ENCODE data around the gene DYTN. TPM values are rescaled to one million over a fixed set of nuclear protein-coding genes. Genes with fewer than 3 reads are reported as not detected.

DYTN gene
- total RNA-seq, 4 donors from 2014 or later, result not detected

GRCh38 chr2:206616151-206616550 lies 102.0 kb downstream of the DYTN start:
- DNase-seq, result no peak
- Histone ChIP-seq H3K27me3 (no peaks in the 10 kb centered on the region), H3K9me3 (no peaks in the 10 kb centered on the region), H3K27ac (no peak overlapping the region), H3K4me1 (peaks cover 0 to 6% (median 0%) of the 10 kb centered on the region in 3 donors), H3K4me3 (no peak overlapping the region), H3K36me3 (no peaks in the 10 kb centered on the region)
- TF ChIP-seq CTCF (IDR thresholded peaks at IDR 0.05) (no peak), POLR2A (IDR thresholded peaks at IDR 0.05) (no peak)
- intact Hi-C loops (cut with DNase I), result no loop called here
- 23 to 41% methylated on average over 2 of the region's 2 CpGs for whole genome bisulfite sequencing, 2 donors

GRCh38 chr2:206615417-206616089 lies 102.6 kb downstream of the DYTN start:
- H3K4me3 ChIP-seq, result no peak overlapping the region
- no peaks in the 10 kb centered on the region for H3K9me3 ChIP-seq
- WGBS, 2 donors, result 85 to 86% methylated on average over 7 of the region's 7 CpGs
- H3K36me3 ChIP-seq, result no peaks in the 10 kb centered on the region
- no peaks in the 10 kb centered on the region for H3K27me3 ChIP-seq
- no peak overlapping the region for H3K27ac ChIP-seq
- DNase-seq, result no peak
- H3K4me1 ChIP-seq, result peaks cover 0 to 6% (median 0%) of the 10 kb centered on the region in 3 donors
- intact Hi-C loops (cut with DNase I), result no loop called here
- TF ChIP-seq POLR2A (IDR thresholded peaks at IDR 0.05) (no peak), CTCF (IDR thresholded peaks at IDR 0.05) (no peak)

- H3K36me3 ChIP-seq, result no peaks in the 10 kb centered on the region
- H3K27ac ChIP-seq, result no peak overlapping the region
- no peak overlapping the region for H3K4me3 ChIP-seq
- DNase-seq, result no peak
- TF ChIP-seq CTCF (IDR thresholded peaks at IDR 0.05), result no peak
- no peak for TF ChIP-seq POLR2A (IDR thresholded peaks at IDR 0.05)
- H3K9me3 ChIP-seq, result no peaks in the 10 kb centered on the region
- intact Hi-C loops (cut with DNase I), result no loop called here
- 62 to 75% methylated on average over 4 to 6 of the region's 6 CpGs for WGBS, 2 donors
- H3K27me3 ChIP-seq, result no peaks in the 10 kb centered on the region
- peaks cover 0 to 6% (median 0%) of the 10 kb centered on the region in 3 donors for H3K4me1 ChIP-seq
Observed at GRCh38 chr2:206614811-206615210, 103.4 kb downstream of the DYTN start.

GRCh38 chr2:206611736-206612135 lies 106.5 kb downstream of the DYTN start:
- Histone ChIP-seq H3K36me3 (no peaks in the 10 kb centered on the region), H3K9me3 (no peaks in the 10 kb centered on the region), H3K27me3 (no peaks in the 10 kb centered on the region), H3K4me3 (no peak overlapping the region), H3K4me1 (peaks cover 0 to 6% (median 0%) of the 10 kb centered on the region in 3 donors), H3K27ac (no peak overlapping the region)
- no peak for DNase-seq
- WGBS, 2 donors, result 19 to 21% methylated on average over 3 of the region's 3 CpGs
- no peak for TF ChIP-seq CTCF (IDR thresholded peaks at IDR 0.05)
- intact Hi-C loops (cut with DNase I), result no loop called here

GRCh38 chr2:206611191-206611590 lies 107.0 kb downstream of the DYTN start:
- H3K36me3 ChIP-seq, result no peaks in the 10 kb centered on the region
- peaks cover 0 to 6% (median 0%) of the 10 kb centered on the region in 3 donors for H3K4me1 ChIP-seq
- no peaks in the 10 kb centered on the region for H3K27me3 ChIP-seq
- 41 to 49% methylated on average over 6 of the region's 6 CpGs for WGBS, 2 donors
- DNase-seq, result no peak
- intact Hi-C loops (cut with DNase I), result no loop called here
- H3K9me3 ChIP-seq, result no peaks in the 10 kb centered on the region
- no peak for TF ChIP-seq POLR2A (IDR thresholded peaks at IDR 0.05)
- no peak for TF ChIP-seq CTCF (IDR thresholded peaks at IDR 0.05)
- no peak overlapping the region for H3K4me3 ChIP-seq
- H3K27ac ChIP-seq, result no peak overlapping the region

Data from esophagus squamous epithelium (tissue), 5 donors.